Mucosa of rectum (tissue), 2 donors: ENCODE data around the gene FBXL20.
"Not testable (repeated sequence)": the region's sequence is repeated elsewhere in the genome, so short reads cannot be mapped to it uniquely, and the experiment has no call there.

Source experiments
- H3K27ac ChIP-seq, 2 donors: one replicate each; pipeline ENCODE4 v1.7.0; 2013; ENCODE audit warnings: inconsistent platforms in 2 of 2, low read depth in 2 of 2, low read length in 2 of 2
- H3K27me3 ChIP-seq, 2 donors: one replicate each; pipeline ENCODE4 v1.7.0; 2013; ENCODE audit warnings: low read length in 2 of 2; ENCODE audit not compliant: control insufficient read depth in 2 of 2, insufficient read depth in 2 of 2
- H3K36me3 ChIP-seq, 2 donors: one replicate each; pipeline ENCODE4 v1.7.0; 2013; ENCODE audit warnings: low read length in 2 of 2; ENCODE audit not compliant: control insufficient read depth in 2 of 2, insufficient read depth in 2 of 2
- H3K4me1 ChIP-seq, 2 donors: one replicate each; pipeline ENCODE4 v1.7.0; 2013; ENCODE audit warnings: low read length in 2 of 2, mild to moderate bottlenecking in 1 of 2; ENCODE audit not compliant: control insufficient read depth in 2 of 2, insufficient read depth in 2 of 2
- H3K4me3 ChIP-seq, 2 donors: one replicate each; pipeline ENCODE4 v1.7.0; 2013; ENCODE audit warnings: low read length in 2 of 2
- H3K9ac ChIP-seq, 2 donors: one replicate each; pipeline ENCODE4 v1.7.0; 2013; ENCODE audit warnings: low read length in 2 of 2, low read depth in 1 of 2, mild to moderate bottlenecking in 1 of 2
- H3K9me3 ChIP-seq, 2 donors: one replicate each; pipeline ENCODE4 v1.7.0; 2013; ENCODE audit warnings: low read length in 2 of 2; ENCODE audit not compliant: control insufficient read depth in 2 of 2
- donor health status: healthy.
- donor health status: Normal muscosa, but diverticular disease.

The FBXL20 gene

GRCh38 chr17:39271546-39271945 lies 129.9 kb downstream of the FBXL20 start:
- Histone ChIP-seq H3K4me1 (no peaks in the 10 kb centered on the region), H3K9ac (no peak overlapping the region), H3K36me3 (peaks cover 22 to 45% of the 10 kb centered on the region in 2 donors), H3K27me3 (no peaks in the 10 kb centered on the region), H3K4me3 (no peak overlapping the region), H3K9me3 (no peaks in the 10 kb centered on the region), H3K27ac (no peak overlapping the region)

- Histone ChIP-seq H3K4me1 (no peaks in the 10 kb centered on the region), H3K27me3 (no peaks in the 10 kb centered on the region), H3K27ac (no peak overlapping the region), H3K9me3 (no peaks in the 10 kb centered on the region), H3K36me3 (peaks cover 22 to 45% of the 10 kb centered on the region in 2 donors), H3K9ac (no peak overlapping the region), H3K4me3 (no peak overlapping the region)
These were observed 130.5 kb downstream of the FBXL20 start for GRCh38 chr17:39270923-39271322.

- peaks cover 35 to 66% of the 10 kb centered on the region in 2 donors for H3K36me3 ChIP-seq
- no peak overlapping the region for H3K9ac ChIP-seq
- H3K27ac ChIP-seq, result no peak overlapping the region
- no peak overlapping the region for H3K4me3 ChIP-seq
- H3K9me3 ChIP-seq, result no peaks in the 10 kb centered on the region
- H3K4me1 ChIP-seq, result no peaks in the 10 kb centered on the region
- H3K27me3 ChIP-seq, result no peaks in the 10 kb centered on the region
These were observed 137.3 kb downstream of the FBXL20 start for GRCh38 chr17:39264119-39264518.

GRCh38 chr17:39261286-39261685 lies 140.1 kb downstream of the FBXL20 start:
- H3K9ac ChIP-seq, result no peak overlapping the region
- H3K27ac ChIP-seq, result no peak overlapping the region
- no peaks in the 10 kb centered on the region for H3K9me3 ChIP-seq
- peaks cover 0 to 9% of the 10 kb centered on the region in 2 donors for H3K4me1 ChIP-seq
- no peak overlapping the region for H3K4me3 ChIP-seq
- H3K27me3 ChIP-seq, result no peaks in the 10 kb centered on the region
- H3K36me3 ChIP-seq, result peaks cover 35 to 58% of the 10 kb centered on the region in 2 donors

- Histone ChIP-seq H3K27ac (no peak overlapping the region), H3K36me3 (peaks cover 6 to 24% of the 10 kb centered on the region in 2 donors), H3K9me3 (no peaks in the 10 kb centered on the region), H3K9ac (no peak overlapping the region), H3K4me3 (no peak overlapping the region), H3K27me3 (no peaks in the 10 kb centered on the region), H3K4me1 (peaks cover 0 to 9% of the 10 kb centered on the region in 2 donors)
These were observed 148.5 kb downstream of the FBXL20 start for GRCh38 chr17:39252788-39253460.

- peaks cover 3 to 18% of the 10 kb centered on the region in 2 donors for H3K36me3 ChIP-seq
- no peak overlapping the region for H3K27ac ChIP-seq
- H3K4me1 ChIP-seq, result peaks cover 0 to 4% of the 10 kb centered on the region in 2 donors
- H3K9me3 ChIP-seq, result no peaks in the 10 kb centered on the region
- H3K9ac ChIP-seq, result no peak overlapping the region
- no peak overlapping the region for H3K4me3 ChIP-seq
- no peaks in the 10 kb centered on the region for H3K27me3 ChIP-seq
These were observed 149.4 kb downstream of the FBXL20 start for GRCh38 chr17:39251997-39252396.

GRCh38 chr17:39250076-39250475 lies 151.3 kb downstream of the FBXL20 start:
- H3K27me3 ChIP-seq, H3K4me3 ChIP-seq, H3K9me3 ChIP-seq, H3K27ac ChIP-seq, H3K4me1 ChIP-seq, H3K9ac ChIP-seq: not testable (repeated sequence)
- H3K36me3 ChIP-seq, result peaks cover 3 to 18% of the 10 kb centered on the region in 2 donors

GRCh38 chr17:39246274-39246673 lies 155.2 kb downstream of the FBXL20 start:
- H3K4me1 ChIP-seq, result peaks cover 0 to 2% of the 10 kb centered on the region in 2 donors
- no peak overlapping the region for H3K9ac ChIP-seq
- no peaks in the 10 kb centered on the region for H3K27me3 ChIP-seq
- H3K36me3 ChIP-seq, result no peaks in the 10 kb centered on the region
- H3K27ac ChIP-seq, result no peak overlapping the region
- H3K4me3 ChIP-seq, result no peak overlapping the region
- H3K9me3 ChIP-seq, result no peaks in the 10 kb centered on the region

GRCh38 chr17:39244600-39245570 lies 156.5 kb downstream of the FBXL20 start:
- no peak overlapping the region for H3K9ac ChIP-seq
- H3K4me1 ChIP-seq, result peaks cover 0 to 2% of the 10 kb centered on the region in 2 donors
- H3K27me3 ChIP-seq, result peaks cover 0 to 1% of the 10 kb centered on the region in 2 donors
- H3K4me3 ChIP-seq, result no peak overlapping the region
- no peaks in the 10 kb centered on the region for H3K9me3 ChIP-seq
- no peaks in the 10 kb centered on the region for H3K36me3 ChIP-seq
- H3K27ac ChIP-seq, result no peak overlapping the region

- no peak overlapping the region for H3K27ac ChIP-seq
- no peaks in the 10 kb centered on the region for H3K36me3 ChIP-seq
- H3K4me1 ChIP-seq, result peaks cover 0 to 2% of the 10 kb centered on the region in 2 donors
- no peaks in the 10 kb centered on the region for H3K9me3 ChIP-seq
- no peak overlapping the region for H3K9ac ChIP-seq
- no peak overlapping the region for H3K4me3 ChIP-seq
- peaks cover 2% of the 10 kb centered on the region in 2 donors for H3K27me3 ChIP-seq
These were observed 157.3 kb downstream of the FBXL20 start for GRCh38 chr17:39244016-39244599.
